Pancreas (tissue), 10 donors: ENCODE data around the gene SNRPD3. TPM values are rescaled to one million over a fixed set of nuclear protein-coding genes. Genes with fewer than 3 reads are reported as not detected.
A peak's percentile ranks its signal among the peaks of the same experiment; 100 is the strongest.

ENCODE experiments used
- ATAC-seq, 4 donors: fragments of 200-7000 bp; cut with Tn5 transposase; one replicate each; pipeline versions ENCODE4 v1.8.0 to v1.9.1; 2020; ENCODE audit warnings: mild to moderate bottlenecking in 4 of 4, moderate library complexity in 4 of 4
- DNase-seq, 6 donors: peaks; one replicate each; pipeline ENCODE4 v3.0.0-alpha.2; 2020
- FAIRE-seq: peaks from 2 replicates; lab custom pipeline; 2012; peaks lifted over from hg19 to GRCh38; lab: Jason Lieb, UNC
- H3K27ac ChIP-seq, 4 donors: fragments of 200-600 bp; sonication (generic); 1 replicate in 3 of 4; 2 replicates in 1 of 4; pipeline versions ENCODE4 v1.5.0 to v1.8.0; 2020
- H3K27me3 ChIP-seq, 4 donors: fragments of 200-600 bp; one replicate each; pipeline ENCODE4 v1.8.0; 2021
- H3K36me3 ChIP-seq, 3 donors: fragments of 200-600 bp; sonication (generic) in 1 of 3; one replicate each; pipeline versions ENCODE4 v1.5.0 to v1.8.0; 2020 to 2021
- H3K4me1 ChIP-seq, 3 donors: fragments of 200-600 bp; one replicate each; pipeline ENCODE4 v1.8.0; 2021
- H3K4me3 ChIP-seq, 4 donors: fragments of 200-600 bp; sonication (generic) in 2 of 4; one replicate each; pipeline versions ENCODE4 v1.5.0 to v1.8.0; 2020 to 2021
- H3K9me3 ChIP-seq, 4 donors: fragments of 200-600 bp; one replicate each; pipeline ENCODE4 v1.8.0; 2021
- WGBS, 2 donors: extraction: QIAGEN DNeasy Blood & Tissue Kit; methylation state at CpG; one replicate each; pipeline ENCODE4 v1.1.7; 2013; 5-methylcytosine and 5-hydroxymethylcytosine counted together
- intact Hi-C, 3 donors: fragments of 100-400 bp; cut with DNase I; formaldehyde crosslinking; loops; one replicate each; pipeline versions ENCODE4 v1.11.1 to v1.14.2; 2022
- polyA plus RNA-seq, 2 donors: library from polyadenylated mRNA; stranded (reverse); fragments of 200-250 nt; gene quantifications; one replicate each; pipeline ENCODE4 v1.2.3, GENCODE V29; 2013
- total RNA-seq, 6 donors: library from RNA; stranded (reverse); fragmentation: NEBNext Ultra II Directional in 4 of 6; extraction: Animal tissue kit (Norgen Biotek cat#: 25700) in 4 of 6; gene quantifications; one replicate each; pipeline versions ENCODE4 v1.2.1 to v1.2.4, GENCODE V29; 2021 to 2023
- TF ChIP-seq, protein P1 (sequence below), 4 donors: fragments of 200-600 bp; sonication (generic) in 3 of 4; IDR thresholded peaks; one replicate each; pipeline versions ENCODE4 v1.5.0 to v1.8.0; 2021; ENCODE audit warnings: antibody characterized with exemption in 4 of 4
- donor health status: healthy with polysubstance abuse.
- donor health status: DM: no; HTN: no; CAD: no; lungs with moderate emphysema.
- donor health status: DM: no; HTN: no; CAD: no.
- donor health status: control.
- donor health status: control.
- donor health status: Bipolar disorder and iron deficiency.
- donor health status: DM: yes; HTN: yes; CAD: no.
- donor health status: DM: no; HTN: no; CAD: no.
- donor health status: DM: no; HTN: no; CAD: no.
- donor health status: DM: yes; HTN: yes; CAD: no.

SNRPD3 gene
- total and polyA plus RNA-seq, 8 donors, result 15.9 to 58.1 (median 29.8) TPM

DNA sequence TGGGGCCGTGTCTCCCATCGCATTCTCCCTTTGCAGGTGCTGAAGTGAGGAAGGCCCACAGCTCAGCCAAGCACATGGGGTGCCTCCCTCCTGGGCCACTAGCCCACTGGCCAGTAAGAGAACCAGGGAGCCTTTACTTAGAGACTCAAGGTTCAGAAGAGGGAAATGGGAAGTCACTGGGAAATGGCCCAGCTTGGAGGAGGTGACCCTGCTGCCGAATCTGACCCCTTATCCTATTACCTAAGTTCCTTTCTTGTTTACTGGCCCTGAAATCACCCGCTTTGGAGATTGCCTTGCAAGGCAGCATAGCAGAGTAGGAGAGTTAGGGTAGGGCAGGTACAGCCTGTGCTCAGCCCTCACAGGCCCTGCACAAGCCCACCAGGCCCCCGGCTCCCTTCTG lies 36.3 kb upstream of the SNRPD3 start:
- no peak for FAIRE-seq
- ATAC-seq, result no peak
- peak in 1 of 6 donors; percentile 17 for DNase-seq
- WGBS, 2 donors, result 75 to 78% methylated on average over 5 of the region's 5 CpGs
- Histone ChIP-seq H3K27me3 (no peaks in the 10 kb centered on the region), H3K27ac (no peak overlapping the region), H3K4me3 (no peak overlapping the region), H3K9me3 (no peaks in the 10 kb centered on the region), H3K4me1 (peaks cover 0 to 11% (median 7%) of the 10 kb centered on the region in 3 donors), H3K36me3 (no peaks in the 10 kb centered on the region)
- intact Hi-C loops, result loop anchor here in 1 of 3 donors (5.0 kb wide), 1 partner anchor 92 kb away; the partner anchor contains the start of gene ADORA2A
- TF ChIP-seq, protein P1, sequence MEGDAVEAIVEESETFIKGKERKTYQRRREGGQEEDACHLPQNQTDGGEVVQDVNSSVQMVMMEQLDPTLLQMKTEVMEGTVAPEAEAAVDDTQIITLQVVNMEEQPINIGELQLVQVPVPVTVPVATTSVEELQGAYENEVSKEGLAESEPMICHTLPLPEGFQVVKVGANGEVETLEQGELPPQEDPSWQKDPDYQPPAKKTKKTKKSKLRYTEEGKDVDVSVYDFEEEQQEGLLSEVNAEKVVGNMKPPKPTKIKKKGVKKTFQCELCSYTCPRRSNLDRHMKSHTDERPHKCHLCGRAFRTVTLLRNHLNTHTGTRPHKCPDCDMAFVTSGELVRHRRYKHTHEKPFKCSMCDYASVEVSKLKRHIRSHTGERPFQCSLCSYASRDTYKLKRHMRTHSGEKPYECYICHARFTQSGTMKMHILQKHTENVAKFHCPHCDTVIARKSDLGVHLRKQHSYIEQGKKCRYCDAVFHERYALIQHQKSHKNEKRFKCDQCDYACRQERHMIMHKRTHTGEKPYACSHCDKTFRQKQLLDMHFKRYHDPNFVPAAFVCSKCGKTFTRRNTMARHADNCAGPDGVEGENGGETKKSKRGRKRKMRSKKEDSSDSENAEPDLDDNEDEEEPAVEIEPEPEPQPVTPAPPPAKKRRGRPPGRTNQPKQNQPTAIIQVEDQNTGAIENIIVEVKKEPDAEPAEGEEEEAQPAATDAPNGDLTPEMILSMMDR (IDR thresholded peaks at IDR 0.05), result no peak

DNA sequence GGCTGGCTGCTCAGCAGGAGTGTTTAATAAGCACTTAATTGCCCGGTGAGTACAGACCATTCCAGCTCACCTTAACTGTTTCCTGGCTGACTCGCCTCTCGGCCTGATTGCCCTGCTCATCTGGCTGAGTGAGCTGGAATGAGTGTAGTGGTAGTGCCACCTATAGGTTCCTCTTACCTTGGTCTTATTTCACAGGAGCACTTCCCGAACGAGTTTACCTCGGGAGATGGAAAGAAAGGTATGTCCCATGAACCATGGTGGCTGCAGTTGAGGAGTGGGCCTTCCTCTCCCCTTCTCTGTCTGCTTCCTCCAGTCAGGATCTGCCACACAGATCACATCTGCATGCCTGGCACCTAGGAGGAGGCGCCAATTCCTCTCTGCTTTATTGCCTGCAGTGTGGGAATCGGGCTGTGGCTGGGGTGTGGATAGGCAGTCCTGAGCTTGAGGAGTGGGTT lies 34.0 kb upstream of the SNRPD3 start:
- intact Hi-C loops, result loop anchor here in 1 of 3 donors (5.0 kb wide), 1 partner anchor 100 kb away; no protein-coding TSS in a partner anchor
- TF ChIP-seq, protein P1 (IDR thresholded peaks at IDR 0.05), result peak in 3 of 4 donors; percentile 23 to 25 (median 24)
- ATAC-seq (peak; percentile 59 to 90 (median 88)), FAIRE-seq (no peak), DNase-seq (peak in 5 of 6 donors; percentile 52 to 70 (median 60))
- no peak overlapping the region for H3K4me3 ChIP-seq
- 18 to 19% methylated on average over 8 of the region's 8 CpGs for WGBS, 2 donors
- H3K36me3 ChIP-seq, result no peaks in the 10 kb centered on the region
- no peaks in the 10 kb centered on the region for H3K9me3 ChIP-seq
- no peaks in the 10 kb centered on the region for H3K27me3 ChIP-seq
- peaks cover 0 to 10% (median 5%) of the 10 kb centered on the region in 3 donors for H3K4me1 ChIP-seq
- no peak overlapping the region for H3K27ac ChIP-seq

DNA sequence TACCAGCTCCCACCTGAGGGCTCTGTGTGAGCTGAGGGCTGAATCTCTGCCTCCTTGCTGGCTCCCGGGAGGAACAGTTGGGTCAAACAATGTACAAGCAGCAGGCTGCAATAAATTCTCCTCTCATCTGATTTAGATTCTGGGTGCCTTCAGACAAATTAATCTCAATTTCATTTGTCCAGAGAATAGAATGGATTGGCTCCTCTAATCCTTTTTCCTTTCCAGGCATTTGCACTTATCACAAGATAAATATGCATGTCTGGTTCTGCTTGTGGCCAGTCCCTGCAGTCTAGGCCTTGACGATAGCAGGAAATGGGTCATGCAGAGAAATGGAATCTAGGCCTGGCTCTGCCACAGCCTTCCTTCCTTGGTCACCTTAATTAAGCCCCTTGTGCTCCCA lies 31.9 kb upstream of the SNRPD3 start:
- DNase-seq, result no peak
- intact Hi-C loops, result loop anchor here in 1 of 3 donors (5.0 kb wide), 1 partner anchor 102 kb away; no protein-coding TSS in a partner anchor
- TF ChIP-seq, protein P1 (IDR thresholded peaks at IDR 0.05), result no peak

DNA sequence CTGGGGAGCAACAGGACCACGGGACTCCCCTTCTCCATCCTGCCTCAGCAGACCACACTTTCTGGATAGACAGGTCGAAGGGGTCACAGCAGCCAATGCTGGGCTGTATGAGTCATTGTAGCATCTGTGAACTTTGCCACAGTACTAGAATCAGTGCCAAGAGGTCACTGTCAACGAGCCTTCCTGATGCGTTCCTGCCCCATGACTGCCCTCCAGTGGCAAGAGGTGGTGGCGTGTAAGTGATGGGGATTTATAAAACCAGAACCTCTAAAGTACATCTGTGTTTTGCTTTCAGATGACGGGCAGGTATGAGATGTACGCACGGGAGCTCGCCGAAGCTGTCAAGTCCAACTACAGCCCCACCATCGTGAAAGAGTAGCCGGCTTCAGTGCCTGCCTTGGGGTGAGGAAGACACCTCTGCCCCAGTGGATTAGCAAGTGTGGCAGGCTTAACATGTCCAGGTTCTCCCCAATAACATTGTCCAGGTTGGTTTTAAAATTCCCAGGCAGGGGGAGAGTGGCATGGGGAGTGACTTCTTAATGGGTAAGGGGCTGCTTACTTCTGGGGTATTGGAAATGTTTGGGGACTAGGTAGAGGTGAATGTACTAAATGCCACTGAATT lies 30.3 kb upstream of the SNRPD3 start:
- Histone ChIP-seq H3K27me3 (no peaks in the 10 kb centered on the region), H3K27ac (no peak overlapping the region), H3K4me3 (no peak overlapping the region), H3K36me3 (no peaks in the 10 kb centered on the region), H3K4me1 (peaks cover 0 to 10% (median 5%) of the 10 kb centered on the region in 3 donors), H3K9me3 (no peaks in the 10 kb centered on the region)
- peak; percentile 70 to 86 (median 82) for ATAC-seq
- peak in 5 of 6 donors; percentile 70 to 82 (median 81) for DNase-seq
- TF ChIP-seq, protein P1 (IDR thresholded peaks at IDR 0.05), result peak; percentile 47 to 77 (median 74)
- WGBS, 2 donors, result 6 to 8% methylated on average over 12 of the region's 12 CpGs
- no peak for FAIRE-seq
- intact Hi-C loops, result loop anchor here in 1 of 3 donors (5.0 kb wide), 1 partner anchor 103 kb away; no protein-coding TSS in a partner anchor

More for the DNA sequence above, 31.9 kb upstream of the SNRPD3 start:
- peaks cover 0 to 10% (median 5%) of the 10 kb centered on the region in 3 donors for H3K4me1 ChIP-seq
- H3K9me3 ChIP-seq, result no peaks in the 10 kb centered on the region
- H3K27ac ChIP-seq, result peak overlapping the region in 3 of 4 donors; percentile 18 to 37 (median 37)
- H3K27me3 ChIP-seq, result no peaks in the 10 kb centered on the region
- ATAC-seq (peak; percentile 28 to 60 (median 38)), FAIRE-seq (no peak)
- 13 to 25% methylated on average over 2 of the region's 2 CpGs for WGBS, 2 donors
- H3K36me3 ChIP-seq, result no peaks in the 10 kb centered on the region
- H3K4me3 ChIP-seq, result no peak overlapping the region
